ENCODE data around the gene FADD. TPM values are rescaled to one million over a fixed set of nuclear protein-coding genes. Genes with fewer than 3 reads are reported as not detected.

The FADD gene
- total RNA-seq, 1 donor from 2014 or later: 12.3 TPM

- DNase-seq: no peak
These were observed 30.9 kb downstream of the FADD start for GRCh38 chr11:70233962-70234361.

- DNase-seq: no peak
These were observed 37.2 kb downstream of the FADD start for GRCh38 chr11:70240337-70240736.

- DNase-seq: no peak
These were observed 38.6 kb downstream of the FADD start for GRCh38 chr11:70241709-70242108.

- no peak for DNase-seq
These were observed 39.8 kb downstream of the FADD start for GRCh38 chr11:70242885-70243284.

- no peak for DNase-seq
These were observed 41.0 kb downstream of the FADD start for GRCh38 chr11:70243912-70244652.

- no peak for DNase-seq
These were observed 41.6 kb downstream of the FADD start for GRCh38 chr11:70244698-70245097.

- no peak for DNase-seq
These were observed 43.1 kb downstream of the FADD start for GRCh38 chr11:70246196-70246595.

GRCh38 chr11:70247042-70247709 is 44.1 kb downstream of the FADD start:
- no peak for DNase-seq

GRCh38 chr11:70247710-70248072 is 44.6 kb downstream of the FADD start:
- DNase-seq: no peak

GRCh38 chr11:70250876-70251658 is 48.0 kb downstream of the FADD start:
- DNase-seq: no peak

- DNase-seq: no peak
These were observed 48.7 kb downstream of the FADD start for GRCh38 chr11:70251659-70252321.

GRCh38 chr11:70252844-70253243 is 49.7 kb downstream of the FADD start:
- DNase-seq: no peak

GRCh38 chr11:70255477-70256116 is 52.5 kb downstream of the FADD start:
- no peak for DNase-seq

Other genes starting within 250 kb of the FADD start
- 6.8 TPM for gene ANO1, start 125.0 kb upstream of the FADD start, total RNA-seq
- 43.2 TPM for gene PPFIA1, start 67.4 kb downstream of the FADD start, total RNA-seq
- gene CTTN, start 195.2 kb downstream of the FADD start, total RNA-seq: 131 TPM